IMR-90 (cell line): ENCODE results near the gene ETFRF1. TPM values are rescaled to one million over a fixed set of nuclear protein-coding genes. Genes with fewer than 3 reads are reported as not detected.

ENCODE experiments used
- ATAC-seq: fragments of 200-7000 bp; cut with Tn5 transposase; 2 replicates; pipeline ENCODE4 v1.9.1; 2020; ENCODE audit warnings: low read depth, mild to moderate bottlenecking, moderate library complexity
- BruUV-seq: library from RNA; stranded (reverse); fragments of 400-500 nt; replicated peaks from 2 replicates; lab custom pipeline; 2021; lab: Mats Ljungman, UMichigan
- CTCF ChIA-PET: fragments of 300-600 bp; formaldehyde crosslinking; extraction: SDS; loops from one replicate; lab custom pipeline; 2021; ENCODE audit warnings: antibody characterized with exemption; lab: Yijun Ruan, JAX
- POLR2A ChIA-PET: fragments of 300-600 bp; sonication (Branson Sonifier 250); formaldehyde crosslinking; loops from one replicate; lab custom pipeline; 2022; ENCODE audit warnings: antibody characterized with exemption; ENCODE audit not compliant: unreplicated experiment; lab: Charles Lee
- DNase-seq: peaks from one replicate; pipeline ENCODE4 v3.0.0; 2013
- H2AFZ ChIP-seq: replicated peaks from 2 replicates; pipeline ENCODE3; 2013; ENCODE audit warnings: low read length, mild to moderate bottlenecking; ENCODE audit not compliant: poor library complexity
- H2AK5ac ChIP-seq: 2 replicates; pipeline ENCODE4 v1.6.1; 2013; ENCODE audit warnings: low read depth, low read length, inconsistent platforms
- H2AK9ac ChIP-seq: replicated peaks from 2 replicates; pipeline ENCODE3; 2013; ENCODE audit warnings: mild to moderate bottlenecking, low read depth, low read length, moderate library complexity; ENCODE audit not compliant: poor library complexity
- H2BK120ac ChIP-seq: 2 replicates; pipeline ENCODE4 v1.6.1; 2013; ENCODE audit warnings: low read depth, low read length, inconsistent platforms
- H2BK15ac ChIP-seq: 3 replicates; pipeline ENCODE4 v1.6.1; 2013; ENCODE audit warnings: low read depth, low read length, inconsistent platforms
- H2BK20ac ChIP-seq: 2 replicates; pipeline ENCODE4 v1.6.1; 2013; ENCODE audit warnings: low read depth, mild to moderate bottlenecking, inconsistent platforms, low read length, moderate library complexity
- H2BK5ac ChIP-seq: 2 replicates; pipeline ENCODE4 v1.6.1; 2013; ENCODE audit warnings: mild to moderate bottlenecking, low read depth, low read length, inconsistent platforms; ENCODE audit not compliant: poor library complexity, severe bottlenecking
- H3K14ac ChIP-seq: replicated peaks from 2 replicates; pipeline ENCODE4 v1.6.1; 2013; ENCODE audit warnings: low read depth, low read length, inconsistent platforms
- H3K18ac ChIP-seq: 2 replicates; pipeline ENCODE4 v1.6.1; 2013; ENCODE audit warnings: low read depth, low read length, control low read depth
- H3K23ac ChIP-seq: 2 replicates; pipeline ENCODE4 v1.6.1; 2013; ENCODE audit warnings: low read depth, low read length, inconsistent platforms
- H3K27ac ChIP-seq: 2 replicates; pipeline ENCODE4 v1.5.1; 2013; ENCODE audit warnings: mild to moderate bottlenecking, control low read depth, low read length; ENCODE audit not compliant: insufficient read depth
- H3K27me3 ChIP-seq: 2 replicates; pipeline ENCODE4 v1.6.1; 2013; ENCODE audit warnings: low read length; ENCODE audit not compliant: control insufficient read depth, insufficient read depth
- H3K36me3 ChIP-seq: 2 replicates; pipeline ENCODE4 v1.6.1; 2013; ENCODE audit warnings: low read length, mixed read lengths; ENCODE audit not compliant: control insufficient read depth, insufficient read depth
- H3K4ac ChIP-seq: 2 replicates; pipeline ENCODE4 v1.6.1; 2013; ENCODE audit warnings: low read depth, low read length, inconsistent platforms
- H3K4me1 ChIP-seq: 2 replicates; pipeline ENCODE4 v1.6.1; 2013; ENCODE audit warnings: low read length, mixed read lengths; ENCODE audit not compliant: control insufficient read depth, insufficient read depth
- H3K4me2 ChIP-seq: 2 replicates; pipeline ENCODE4 v1.6.1; 2013; ENCODE audit warnings: low read depth, mild to moderate bottlenecking, control low read depth, low read length, moderate library complexity
- H3K4me3 ChIP-seq: 2 replicates; pipeline ENCODE4 v1.5.1; 2013; ENCODE audit warnings: low read depth, mild to moderate bottlenecking, control low read depth, low read length, moderate library complexity; ENCODE audit not compliant: insufficient read depth
- H3K56ac ChIP-seq: 2 replicates; pipeline ENCODE4 v1.6.1; 2013; ENCODE audit warnings: low read length, inconsistent platforms; ENCODE audit not compliant: insufficient read depth; ENCODE audit errors: extremely low read depth
- H3K79me1 ChIP-seq, 2 experiments: 2 replicates each; pipeline ENCODE4 v1.6.1; 2013; ENCODE audit warnings: low read length in 2 of 2, inconsistent platforms in 1 of 2, low read depth in 1 of 2
- H3K9ac ChIP-seq: 2 replicates; pipeline ENCODE4 v1.6.1; 2013; ENCODE audit warnings: low read depth, low read length, control low read depth
- H3K9me1 ChIP-seq: 2 replicates; pipeline ENCODE4 v1.6.1; 2013; ENCODE audit warnings: low read length, inconsistent platforms; ENCODE audit not compliant: insufficient read depth
- H3K9me3 ChIP-seq: 2 replicates; pipeline ENCODE4 v1.6.1; 2013; ENCODE audit warnings: low read length; ENCODE audit not compliant: control insufficient read depth, insufficient read depth
- H4K20me1 ChIP-seq: 2 replicates; pipeline ENCODE4 v1.6.1; 2013; ENCODE audit warnings: low read length, inconsistent platforms; ENCODE audit not compliant: insufficient read depth
- H4K5ac ChIP-seq: 2 replicates; pipeline ENCODE4 v1.6.1; 2013; ENCODE audit warnings: mild to moderate bottlenecking, low read depth, low read length, control low read depth
- H4K8ac ChIP-seq, 2 experiments: 2 replicates each; pipeline ENCODE4 v1.6.1; 2013; ENCODE audit warnings: low read depth in 2 of 2, low read length in 2 of 2, control low read depth in 1 of 2, inconsistent platforms in 1 of 2
- H4K91ac ChIP-seq: 2 replicates; pipeline ENCODE4 v1.6.1; 2013; ENCODE audit warnings: low read depth, low read length, inconsistent platforms; ENCODE audit not compliant: insufficient read depth
- BHLHE40 ChIP-seq: fragments of 150-350 bp; IDR thresholded peaks from 2 replicates; pipeline ENCODE4 v1.6.1; 2016; ENCODE audit warnings: mild to moderate bottlenecking, low read depth, low read length
- CTCF ChIP-seq: conservative IDR thresholded peaks from 2 replicates; pipeline ENCODE4 v1.5.1; 2012; ENCODE audit warnings: mild to moderate bottlenecking, low read depth, low read length, improper control_type of control experiment
- ELK1 ChIP-seq: fragments of 150-350 bp; IDR thresholded peaks from 2 replicates; pipeline ENCODE4 v1.6.1; 2016; ENCODE audit warnings: low read depth, mild to moderate bottlenecking, low read length, moderate library complexity, borderline replicate concordance
- FOS ChIP-seq: fragments of 150-350 bp; IDR thresholded peaks from 2 replicates; pipeline ENCODE4 v1.6.1; 2016; ENCODE audit warnings: low read depth, low read length
- MAFK ChIP-seq: IDR thresholded peaks from 2 replicates; pipeline ENCODE4 v1.6.1; 2012; ENCODE audit warnings: low read depth, low read length, improper control_type of control experiment
- MAZ ChIP-seq: IDR thresholded peaks from 2 replicates; pipeline ENCODE4 v1.6.1; 2012; ENCODE audit warnings: low read depth, mild to moderate bottlenecking, low read length, improper control_type of control experiment, moderate library complexity, borderline replicate concordance
- NFE2L2 ChIP-seq: fragments of 150-350 bp; IDR thresholded peaks from 2 replicates; pipeline ENCODE4 v1.6.1; 2016; ENCODE audit warnings: low read depth, mild to moderate bottlenecking, low read length
- USF2 ChIP-seq: fragments of 150-350 bp; IDR thresholded peaks from 2 replicates; pipeline ENCODE4 v1.6.1; 2017; ENCODE audit warnings: mild to moderate bottlenecking, antibody characterized with exemption, low read length, low read depth
- WGBS, 2 experiments: methylation state at CpG; one replicate each; pipeline versions ENCODE4 v1.1.5 to v1.1.7; 2013; ENCODE audit warnings: missing lambda C conversion rate in 2 of 2; ENCODE audit not compliant: insufficient read length in 1 of 2; ENCODE audit errors: extremely low coverage in 2 of 2; 5-methylcytosine and 5-hydroxymethylcytosine counted together
- dilution Hi-C: fragments of 300-500 bp; cut with HindIII; formaldehyde crosslinking; loops from one replicate; pipeline ENCODE4 v1.14.3; 2018; ENCODE audit warnings: low sequenced_read_pairs; ENCODE audit not compliant: unreplicated experiment
- in situ Hi-C: fragments of 300-500 bp; cut with MboI; formaldehyde crosslinking; loops from 3 replicates; pipeline ENCODE4 v1.14.3; 2019; ENCODE audit warnings: low sequenced_read_pairs, inconsistent platforms, mixed read lengths
- intact Hi-C: fragments of 100-400 bp; cut with micrococcal nuclease; formaldehyde crosslinking; loops from 2 replicates; pipeline ENCODE4 v1.10.0; 2022
- polyA plus RNA-seq, 3 experiments: library from polyadenylated mRNA; depleted of rRNA; stranded (reverse); fragments of >200 nt; gene quantifications; 2 replicates each; pipeline ENCODE4 v1.2.3, GENCODE V29; 2012; ENCODE audit warnings: low replicate concordance in 1 of 3
- total RNA-seq: library from RNA; depleted of rRNA; stranded (reverse); fragments of >200 nt; gene quantifications from 2 replicates; pipeline ENCODE4 v1.2.3, GENCODE V29; 2012

Gene ETFRF1
- total and polyA plus RNA-seq, 2 of the 4 experiments (the other 2 are of a cell fraction): 8.6 to 14.4 TPM

GRCh38 chr12:25155022-25155576, 39.9 kb upstream of the ETFRF1 start (continued):
- peak; percentile 65 for TF ChIP-seq CTCF

GRCh38 chr12:25156061-25156460, 39.0 kb upstream of the ETFRF1 start:
- peak overlapping the region; percentile 98 for H4K5ac ChIP-seq
- in situ Hi-C loops: no loop called here
- DNase-seq (no peak), ATAC-seq (no peak)
- no peaks in the 10 kb centered on the region for H3K27me3 ChIP-seq
- peak overlapping the region; percentile 96 for H2BK5ac ChIP-seq
- H2AK5ac ChIP-seq: peak overlapping the region; percentile 96
- intact Hi-C loops: no loop called here
- H4K91ac ChIP-seq: peak overlapping the region; percentile 93; the same call in 1 of the 2 replicates
- POLR2A ChIA-PET: no interaction called here
- peak overlapping the region; percentile 91 for H3K4ac ChIP-seq
- H2BK120ac ChIP-seq: peak overlapping the region; percentile 99
- peak overlapping the region; percentile 94; the same call in 1 of the 3 replicates for H2BK15ac ChIP-seq
- peaks cover 12% of the 10 kb centered on the region for H3K9me1 ChIP-seq
- H3K18ac ChIP-seq: peak overlapping the region; percentile 100
- H3K9ac ChIP-seq: 0 out of 2 replicates have a peak overlapping the region, but pooled peaks have one; percentile 57
- CTCF ChIA-PET: interaction anchor here (0.6 kb wide), 1 partner anchor 158 kb away, joined by 5 read pairs; no protein-coding TSS in a partner anchor
- H3K23ac ChIP-seq: no peak overlapping the region
- no peaks in the 10 kb centered on the region for H4K20me1 ChIP-seq
- H3K9me3 ChIP-seq: no peaks in the 10 kb centered on the region
- H3K56ac ChIP-seq: no peak overlapping the region
- dilution Hi-C loops: no loop called here
- no peak overlapping the region for H3K4me3 ChIP-seq
- no peak overlapping the region for H3K14ac ChIP-seq
- TF ChIP-seq MAZ: no peak
- TF ChIP-seq ELK1: no peak
- no peak for TF ChIP-seq BHLHE40
- no peak for TF ChIP-seq USF2
- TF ChIP-seq FOS: no peak
- TF ChIP-seq NFE2L2: no peak
- no peak for TF ChIP-seq MAFK
- no peaks in the 10 kb centered on the region for H3K36me3 ChIP-seq
- BruUV-seq: no TSS peak
- no peak overlapping the region for H2AK9ac ChIP-seq
- peak overlapping the region; percentile 46 for H2AFZ ChIP-seq
- H3K79me1 ChIP-seq: no peaks in the 10 kb centered on the region
- H2BK20ac ChIP-seq: peak overlapping the region; percentile 98
- peak overlapping the region; percentile 44 to 90; a peak in 2 of 4 replicates for H4K8ac ChIP-seq
- WGBS, 2 experiments: 89% methylated on average over 1 of the region's 4 CpGs; no CpG with 5 or more reads in 1 of the 2 experiments
- H3K4me1 ChIP-seq: peaks cover 14% of the 10 kb centered on the region
- peak overlapping the region; percentile 71 for H3K27ac ChIP-seq
- H3K4me2 ChIP-seq: no peak overlapping the region; the same call in 1 of the 2 replicates
